ENCODE results near the gene CLCA1.

Gene CLCA1

DNA sequence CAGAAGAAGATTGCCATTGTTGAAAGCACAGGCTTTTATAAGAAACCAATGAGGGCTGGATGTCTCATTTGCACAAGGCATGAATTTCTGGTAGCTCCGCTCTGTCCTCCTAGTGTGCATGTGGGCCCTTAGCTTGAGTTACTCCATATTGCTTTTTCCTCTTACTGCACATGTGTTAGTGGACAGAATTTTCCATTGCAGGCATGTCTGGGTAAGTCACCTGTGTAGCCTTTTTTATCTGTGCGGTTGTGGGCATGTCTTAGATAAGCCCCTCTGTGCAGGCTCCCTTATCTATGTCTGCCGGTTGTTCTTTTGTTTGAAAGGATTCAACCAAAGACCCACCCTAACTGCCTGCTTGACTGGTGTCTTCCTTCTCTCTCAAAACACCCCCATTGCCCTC is 7.2 kb upstream of the CLCA1 start:
- Histone ChIP-seq H2AFZ (ENCODE audit: low read length) (no peak overlapping the region), H3K27ac (ENCODE audit: low read depth, low read length, poor library complexity, severe bottlenecking) (no peak overlapping the region), H3K79me2 (ENCODE audit: insufficient read depth, low read length) (no peaks in the 10 kb centered on the region)

GRCh38 chr1:86464819-86465218 is 3.9 kb upstream of the CLCA1 start:
- Histone ChIP-seq H3K9me2 (ENCODE audit: low read depth, low read length) (no peaks in the 10 kb centered on the region), H3K36me3 (ENCODE audit: insufficient read depth, low read length) (no peaks in the 10 kb centered on the region), H3K27me3 (ENCODE audit: insufficient read depth, low read length) (no peaks in the 10 kb centered on the region), H2AFZ (ENCODE audit: low read length) (no peak overlapping the region), H3K4me3 (ENCODE audit: low read depth, low read length, poor library complexity, severe bottlenecking) (no peak overlapping the region), H3K4me1 (ENCODE audit: insufficient read depth, low read length, severe bottlenecking) (no peaks in the 10 kb centered on the region), H3K9ac (ENCODE audit: low read length) (no peak overlapping the region), H3K79me2 (ENCODE audit: insufficient read depth, low read length) (no peaks in the 10 kb centered on the region), H3K27ac (ENCODE audit: low read depth, low read length, poor library complexity, severe bottlenecking) (no peak overlapping the region), H3K4me2 (ENCODE audit: low read length) (no peak overlapping the region), H3K9me3 (ENCODE audit: low read length) (no peaks in the 10 kb centered on the region), H4K20me1 (ENCODE audit: insufficient read depth, low read length) (no peaks in the 10 kb centered on the region), H3F3A (ENCODE audit: insufficient read depth, low read length) (no peaks in the 10 kb centered on the region)
- TF ChIP-seq EZH2 (IDR thresholded peaks at IDR 0.05; ENCODE audit: borderline replicate concordance, low read length) (no peak), CTCF (IDR thresholded peaks at IDR 0.05; ENCODE audit: low read length) (no peak)

More for the DNA sequence above, 7.2 kb upstream of the CLCA1 start:
- no peak for TF ChIP-seq EZH2 (IDR thresholded peaks at IDR 0.05; ENCODE audit: borderline replicate concordance, low read length)
- TF ChIP-seq CTCF (IDR thresholded peaks at IDR 0.05; ENCODE audit: low read length), result no peak
- no peak overlapping the region for H3K9ac ChIP-seq (ENCODE audit: low read length)
- no peaks in the 10 kb centered on the region for H3K36me3 ChIP-seq (ENCODE audit: insufficient read depth, low read length)
- no peaks in the 10 kb centered on the region for H4K20me1 ChIP-seq (ENCODE audit: insufficient read depth, low read length)
- H3K4me3 ChIP-seq (ENCODE audit: low read depth, low read length, poor library complexity, severe bottlenecking), result no peak overlapping the region
- H3K4me1 ChIP-seq (ENCODE audit: insufficient read depth, low read length, severe bottlenecking), result no peaks in the 10 kb centered on the region
- H3K9me2 ChIP-seq (ENCODE audit: low read depth, low read length), result no peaks in the 10 kb centered on the region
- H3K4me2 ChIP-seq (ENCODE audit: low read length), result no peak overlapping the region
- no peaks in the 10 kb centered on the region for H3F3A ChIP-seq (ENCODE audit: insufficient read depth, low read length)
- H3K9me3 ChIP-seq (ENCODE audit: low read length), result no peaks in the 10 kb centered on the region
- no peaks in the 10 kb centered on the region for H3K27me3 ChIP-seq (ENCODE audit: insufficient read depth, low read length)

- no peak overlapping the region for H3K4me3 ChIP-seq (ENCODE audit: low read depth, low read length, poor library complexity, severe bottlenecking)
- H3K9me2 ChIP-seq (ENCODE audit: low read depth, low read length), result no peaks in the 10 kb centered on the region
- no peaks in the 10 kb centered on the region for H3K9me3 ChIP-seq (ENCODE audit: low read length)
- H2AFZ ChIP-seq (ENCODE audit: low read length), result no peak overlapping the region
- H3F3A ChIP-seq (ENCODE audit: insufficient read depth, low read length), result no peaks in the 10 kb centered on the region
- H3K4me1 ChIP-seq (ENCODE audit: insufficient read depth, low read length, severe bottlenecking), result no peaks in the 10 kb centered on the region
- no peak overlapping the region for H3K27ac ChIP-seq (ENCODE audit: low read depth, low read length, poor library complexity, severe bottlenecking)
- H3K9ac ChIP-seq (ENCODE audit: low read length), result no peak overlapping the region
- no peaks in the 10 kb centered on the region for H3K27me3 ChIP-seq (ENCODE audit: insufficient read depth, low read length)
- TF ChIP-seq EZH2 (IDR thresholded peaks at IDR 0.05; ENCODE audit: borderline replicate concordance, low read length), result no peak
- no peak for TF ChIP-seq CTCF (IDR thresholded peaks at IDR 0.05; ENCODE audit: low read length)
- no peaks in the 10 kb centered on the region for H3K36me3 ChIP-seq (ENCODE audit: insufficient read depth, low read length)
- H3K4me2 ChIP-seq (ENCODE audit: low read length), result no peak overlapping the region
- no peaks in the 10 kb centered on the region for H3K79me2 ChIP-seq (ENCODE audit: insufficient read depth, low read length)
- H4K20me1 ChIP-seq (ENCODE audit: insufficient read depth, low read length), result no peaks in the 10 kb centered on the region
Observed at GRCh38 chr1:86466109-86466844, 2.5 kb upstream of the CLCA1 start.

All from OCI-LY1 (cell line).